ENCODE data around the gene ZNF275.

ZNF275 gene

GRCh38 chrX:153303276-153304262 lies 30.4 kb upstream of the ZNF275 start:
- no peak for TF ChIP-seq CTCF (conservative IDR thresholded peaks at IDR 0.05)
- no peak overlapping the region for H3K27ac ChIP-seq

GRCh38 chrX:153304988-153305736 lies 28.8 kb upstream of the ZNF275 start:
- TF ChIP-seq CTCF (conservative IDR thresholded peaks at IDR 0.05): no peak

GRCh38 chrX:153305972-153306371 lies 28.0 kb upstream of the ZNF275 start:
- TF ChIP-seq CTCF (conservative IDR thresholded peaks at IDR 0.05): no peak
- H3K27ac ChIP-seq: no peak overlapping the region

More at GRCh38 chrX:153304988-153305736, 28.8 kb upstream of the ZNF275 start:
- H3K27ac ChIP-seq: no peak overlapping the region

- H3K27ac ChIP-seq: no peak overlapping the region
- TF ChIP-seq CTCF (conservative IDR thresholded peaks at IDR 0.05): no peak
Observed at GRCh38 chrX:153306527-153307115, 27.3 kb upstream of the ZNF275 start.

- no peak for TF ChIP-seq CTCF (conservative IDR thresholded peaks at IDR 0.05)
- H3K27ac ChIP-seq: no peak overlapping the region
Observed at GRCh38 chrX:153307276-153308178, 26.4 kb upstream of the ZNF275 start.

GRCh38 chrX:153310901-153311300 lies 23.1 kb upstream of the ZNF275 start:
- TF ChIP-seq CTCF (conservative IDR thresholded peaks at IDR 0.05): no peak
- no peak overlapping the region for H3K27ac ChIP-seq

All from VCaP (cell line).